HepG2 (cell line): Measurements from ENCODE around the gene PFKFB2. TPM values are rescaled to one million over a fixed set of nuclear protein-coding genes. Genes with fewer than 3 reads are reported as not detected.

ENCODE experiments used
- DPF2 ChIP-seq: sonication (generic); formaldehyde crosslinking; IDR thresholded peaks from 2 replicates; pipeline ENCODE4 v1.4.0; 2020; ENCODE audit warnings: mild to moderate bottlenecking, low read depth, missing genetic modification reagents, borderline replicate concordance
- HINFP ChIP-seq: sonication (generic); formaldehyde crosslinking; IDR thresholded peaks from 2 replicates; pipeline ENCODE4 v1.4.0; 2020; ENCODE audit warnings: low read depth, mild to moderate bottlenecking, missing genetic modification reagents
- NCOR1 ChIP-seq: fragments of 200-600 bp; sonication (generic); IDR thresholded peaks from 2 replicates; pipeline ENCODE4 v1.7.0; 2017; ENCODE audit warnings: antibody characterized with exemption, low read length, borderline replicate concordance
- NFAT5 ChIP-seq: sonication (generic); formaldehyde crosslinking; IDR thresholded peaks from 2 replicates; pipeline ENCODE4 v1.4.0; 2020; ENCODE audit warnings: missing genetic modification reagents
- NFIC ChIP-seq: IDR thresholded peaks from 2 replicates; pipeline ENCODE4 v1.6.1; 2012; ENCODE audit warnings: mild to moderate bottlenecking, low read length, inconsistent platforms
- NONO ChIP-seq, 2 experiments: fragments of 450-650 bp in 1 of 2; sonication (generic) in 1 of 2; formaldehyde crosslinking in 1 of 2; IDR thresholded peaks in 1 of 2; conservative IDR thresholded peaks in 1 of 2; 2 replicates each; pipeline versions ENCODE4 v1.6.1 to v1.8.0; 2017 to 2022; ENCODE audit warnings: mild to moderate bottlenecking in 1 of 2, missing genetic modification reagents in 1 of 2, moderate library complexity in 1 of 2
- NR2F6 ChIP-seq, 2 experiments: IDR thresholded peaks; 2 replicates each; pipeline ENCODE4 v1.6.1; 2016; ENCODE audit warnings: antibody characterized with exemption in 1 of 2, mild to moderate bottlenecking in 1 of 2
- SALL1 ChIP-seq: sonication (generic); formaldehyde crosslinking; IDR thresholded peaks from 2 replicates; pipeline ENCODE4 v1.8.0; 2022; ENCODE audit warnings: mild to moderate bottlenecking, missing genetic modification reagents
- SIX1 ChIP-seq: sonication (generic); formaldehyde crosslinking; IDR thresholded peaks from 2 replicates; pipeline ENCODE4 v1.4.0; 2020; ENCODE audit warnings: missing genetic modification reagents, borderline replicate concordance
- ZHX2 ChIP-seq, 2 experiments: sonication (generic) in 1 of 2; formaldehyde crosslinking in 1 of 2; IDR thresholded peaks; 2 replicates each; pipeline versions ENCODE4 v1.6.1 to v1.9.0; 2014 to 2022; ENCODE audit warnings: antibody characterized with exemption in 1 of 2, borderline replicate concordance in 1 of 2, inconsistent platforms in 1 of 2, low read depth in 1 of 2, missing genetic modification reagents in 1 of 2
- ZNF12 ChIP-seq: sonication (generic); formaldehyde crosslinking; IDR thresholded peaks from 2 replicates; pipeline ENCODE4 v1.5.0; 2020; ENCODE audit warnings: missing genetic modification reagents
- ZNF775 ChIP-seq: sonication (generic); formaldehyde crosslinking; IDR thresholded peaks from 2 replicates; pipeline ENCODE4 v1.4.0; 2020; ENCODE audit warnings: missing genetic modification reagents, mild to moderate bottlenecking, moderate library complexity, borderline replicate concordance
- polyA plus RNA-seq, 8 experiments: library from polyadenylated mRNA; depleted of rRNA in 3 of 8; stranded (reverse) in 7 of 8; unstranded in 1 of 8; fragments of >200 nt; fragmentation: Illumina TruSeq in 4 of 8; extraction: Trizol in 4 of 8; gene quantifications; 2 replicates each; pipeline versions ENCODE4 v1.2.1 to v1.2.3, GENCODE V29; 2011 to 2016; ENCODE audit warnings: low read depth in 4 of 8, missing spikeins in 1 of 8, mixed read lengths in 1 of 8; ENCODE audit not compliant: insufficient read depth in 1 of 8
- total RNA-seq, 5 experiments: library from RNA; depleted of rRNA; stranded (reverse); fragments of >200 nt; fragmentation: Illumina TruSeq; extraction: Trizol; gene quantifications; 2 replicates each; pipeline ENCODE4 v1.2.3, GENCODE V29; 2016; ENCODE audit warnings: low read depth in 1 of 5

Gene PFKFB2
- total and polyA plus RNA-seq, 2 of the 13 experiments (the other 11 are each of a cell fraction or from before 2014, with no cell fraction given), result 4.6 to 10.6 TPM

GRCh38 chr1:207088701-207089626 is 35.9 kb downstream of the PFKFB2 start, which contains the start of gene C4BPB (continued):
- no peak for TF ChIP-seq NFAT5 (CRISPR knock-in tag)
- peak; percentile 88 for TF ChIP-seq SALL1 (CRISPR knock-in tag)
- peak; percentile 90 for TF ChIP-seq NCOR1
- TF ChIP-seq HINFP, result 0 out of 2 replicates have a peak, but pooled peaks have one; percentile 26
- peak; percentile 8; the same call in 1 of the 2 replicates for TF ChIP-seq SIX1 (CRISPR knock-in tag)
- peak; percentile 14; the same call in 1 of the 2 replicates for TF ChIP-seq ZHX2 (IDR thresholded peaks at IDR 0.05; ENCODE audit: low read depth)
- no peak for TF ChIP-seq ZHX2 (CRISPR knock-in tag; IDR thresholded peaks at IDR 0.05; ENCODE audit: borderline replicate concordance)
- TF ChIP-seq NONO (IDR thresholded peaks at IDR 0.05), result no peak
- TF ChIP-seq NONO (CRISPR knock-in tag; conservative IDR thresholded peaks at IDR 0.05), result 0 out of 2 replicates have a peak, but pooled peaks have one; percentile 56
- TF ChIP-seq NFIC, result peak; percentile 94
- TF ChIP-seq ZNF775 (CRISPR knock-in tag), result no peak
- 0 out of 2 replicates have a peak, but pooled peaks have one; percentile 20 for TF ChIP-seq ZNF12
- TF ChIP-seq NR2F6 (IDR thresholded peaks at IDR 0.05), result peak; percentile 83
- TF ChIP-seq NR2F6 (CRISPR knock-in tag; IDR thresholded peaks at IDR 0.05), result peak; percentile 91
- TF ChIP-seq DPF2 (CRISPR knock-in tag), result peak; percentile 82; the same call in 1 of the 2 replicates
